Prostate gland (tissue), 2 donors: Measurements from ENCODE around the gene HBS1L.

Experiments
- POLR2AphosphoS5 ChIP-seq: sonication (generic); formaldehyde crosslinking; IDR thresholded peaks from one replicate; pipeline ENCODE4 v1.6.1; 2017; ENCODE audit warnings: antibody characterized with exemption
- TF ChIP-seq, protein P1 (sequence below), 4 experiments: fragments of 200-600 bp in 2 of 4; fragments of 450-650 bp in 2 of 4; sonication (generic) in 2 of 4; IDR thresholded peaks; 1 replicate in 3 of 4; 2 replicates in 1 of 4; pipeline ENCODE4 v1.5.1; 2016 to 2019; ENCODE audit warnings: antibody characterized with exemption in 4 of 4, mild to moderate bottlenecking in 2 of 4, moderate library complexity in 2 of 4

DNA sequence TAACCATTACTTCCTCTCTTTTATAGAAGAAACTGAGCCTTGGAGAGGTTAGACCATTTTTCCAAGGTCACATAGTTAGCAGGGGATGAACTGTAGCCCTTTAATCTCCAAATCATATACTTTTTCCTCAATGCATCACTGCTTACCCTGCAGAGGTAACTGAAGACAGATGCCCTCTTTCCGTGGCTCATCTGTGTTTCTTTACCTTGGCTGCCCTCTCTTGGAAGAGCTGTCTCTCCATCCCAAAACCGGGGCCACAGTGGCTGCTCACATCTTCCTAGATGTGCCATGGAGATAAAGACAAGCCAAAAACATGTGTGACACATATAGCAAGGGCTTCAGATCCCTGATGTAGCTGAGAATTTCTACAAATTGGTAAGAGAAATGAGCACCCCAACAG, 104.1 kb downstream of the HBS1L start:
- TF ChIP-seq, protein P1, sequence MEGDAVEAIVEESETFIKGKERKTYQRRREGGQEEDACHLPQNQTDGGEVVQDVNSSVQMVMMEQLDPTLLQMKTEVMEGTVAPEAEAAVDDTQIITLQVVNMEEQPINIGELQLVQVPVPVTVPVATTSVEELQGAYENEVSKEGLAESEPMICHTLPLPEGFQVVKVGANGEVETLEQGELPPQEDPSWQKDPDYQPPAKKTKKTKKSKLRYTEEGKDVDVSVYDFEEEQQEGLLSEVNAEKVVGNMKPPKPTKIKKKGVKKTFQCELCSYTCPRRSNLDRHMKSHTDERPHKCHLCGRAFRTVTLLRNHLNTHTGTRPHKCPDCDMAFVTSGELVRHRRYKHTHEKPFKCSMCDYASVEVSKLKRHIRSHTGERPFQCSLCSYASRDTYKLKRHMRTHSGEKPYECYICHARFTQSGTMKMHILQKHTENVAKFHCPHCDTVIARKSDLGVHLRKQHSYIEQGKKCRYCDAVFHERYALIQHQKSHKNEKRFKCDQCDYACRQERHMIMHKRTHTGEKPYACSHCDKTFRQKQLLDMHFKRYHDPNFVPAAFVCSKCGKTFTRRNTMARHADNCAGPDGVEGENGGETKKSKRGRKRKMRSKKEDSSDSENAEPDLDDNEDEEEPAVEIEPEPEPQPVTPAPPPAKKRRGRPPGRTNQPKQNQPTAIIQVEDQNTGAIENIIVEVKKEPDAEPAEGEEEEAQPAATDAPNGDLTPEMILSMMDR (IDR thresholded peaks at IDR 0.05), result no peak
- no peak for TF ChIP-seq POLR2AphosphoS5
